Right atrium auricular region (tissue), 2 donors: ENCODE results near the gene LEMD1. TPM values are rescaled to one million over a fixed set of nuclear protein-coding genes. Genes with fewer than 3 reads are reported as not detected.

ENCODE experiments used
- DNase-seq: peaks from one replicate; pipeline ENCODE4 v3.0.0-alpha.2; 2019; ENCODE audit warnings: low spot score
- H3K27ac ChIP-seq, 2 donors: fragments of 200-600 bp; sonication (generic); 1 replicate in 1 of 2; 2 replicates in 1 of 2; pipeline ENCODE4 v1.5.1; 2016 to 2019
- H3K27me3 ChIP-seq, 2 donors: fragments of 200-600 bp; sonication (generic); one replicate each; pipeline versions ENCODE4 v1.5.1 to v1.6.0; 2017 to 2019
- H3K36me3 ChIP-seq: fragments of 200-600 bp; sonication (generic); one replicate; pipeline ENCODE4 v1.5.1; 2016
- H3K4me1 ChIP-seq, 2 donors: fragments of 200-600 bp; sonication (generic); one replicate each; pipeline versions ENCODE4 v1.5.1 to v1.6.0; 2017 to 2019
- H3K4me3 ChIP-seq, 2 donors: fragments of 200-600 bp; sonication (generic); 1 replicate in 1 of 2; 2 replicates in 1 of 2; pipeline ENCODE4 v1.5.1; 2017 to 2019; ENCODE audit warnings: mild to moderate bottlenecking in 1 of 2, moderate library complexity in 1 of 2
- H3K9me3 ChIP-seq, 2 donors: fragments of 200-600 bp; sonication (generic); one replicate each; pipeline ENCODE4 v1.5.1; 2019
- CTCF ChIP-seq, 2 donors: fragments of 200-600 bp; sonication (generic); IDR thresholded peaks; one replicate each; pipeline ENCODE4 v1.5.1; 2019; ENCODE audit warnings: antibody characterized with exemption in 2 of 2
- total RNA-seq, 2 donors: library from RNA; depleted of rRNA; stranded (reverse); fragments of >200 nt; gene quantifications; one replicate each; pipeline ENCODE4 v1.1.0, GENCODE V29; 2016

Gene LEMD1
- total RNA-seq, 2 donors from 2014 or later, result not detected

- TF ChIP-seq CTCF (IDR thresholded peaks at IDR 0.05), result no peak
- Histone ChIP-seq H3K4me3 (no peak overlapping the region), H3K27me3 (no peaks in the 10 kb centered on the region), H3K4me1 (no peaks in the 10 kb centered on the region), H3K36me3 (no peaks in the 10 kb centered on the region), H3K9me3 (no peaks in the 10 kb centered on the region), H3K27ac (no peak overlapping the region)
- DNase-seq, result peak; percentile 30
Observed at GRCh38 chr1:205382561-205382960, 39.3 kb downstream of the LEMD1 start.

GRCh38 chr1:205381305-205381704, 40.6 kb downstream of the LEMD1 start:
- Histone ChIP-seq H3K27me3 (no peaks in the 10 kb centered on the region), H3K4me3 (no peak overlapping the region), H3K9me3 (no peaks in the 10 kb centered on the region), H3K36me3 (no peaks in the 10 kb centered on the region), H3K4me1 (no peaks in the 10 kb centered on the region), H3K27ac (no peak overlapping the region)
- TF ChIP-seq CTCF (IDR thresholded peaks at IDR 0.05), result no peak
- DNase-seq, result no peak

- Histone ChIP-seq H3K27ac (no peak overlapping the region), H3K4me3 (no peak overlapping the region), H3K36me3 (no peaks in the 10 kb centered on the region), H3K27me3 (no peaks in the 10 kb centered on the region), H3K9me3 (no peaks in the 10 kb centered on the region), H3K4me1 (no peaks in the 10 kb centered on the region)
- TF ChIP-seq CTCF (IDR thresholded peaks at IDR 0.05), result no peak
- DNase-seq, result no peak
Observed at GRCh38 chr1:205380882-205381281, 41.0 kb downstream of the LEMD1 start.

GRCh38 chr1:205379056-205379455, 42.8 kb downstream of the LEMD1 start:
- Histone ChIP-seq H3K4me3 (no peak overlapping the region), H3K27ac (no peak overlapping the region), H3K9me3 (no peaks in the 10 kb centered on the region), H3K36me3 (no peaks in the 10 kb centered on the region), H3K27me3 (no peaks in the 10 kb centered on the region), H3K4me1 (no peaks in the 10 kb centered on the region)
- peak; percentile 40 for DNase-seq
- no peak for TF ChIP-seq CTCF (IDR thresholded peaks at IDR 0.05)

- no peaks in the 10 kb centered on the region for H3K9me3 ChIP-seq
- H3K27ac ChIP-seq, result no peak overlapping the region
- no peaks in the 10 kb centered on the region for H3K27me3 ChIP-seq
- no peak for TF ChIP-seq CTCF (IDR thresholded peaks at IDR 0.05)
- H3K4me3 ChIP-seq, result no peak overlapping the region
- peak; percentile 26 for DNase-seq
- H3K4me1 ChIP-seq, result no peaks in the 10 kb centered on the region
- H3K36me3 ChIP-seq, result no peaks in the 10 kb centered on the region
Observed at GRCh38 chr1:205377355-205377754, 44.5 kb downstream of the LEMD1 start.

GRCh38 chr1:205376739-205377138, 45.1 kb downstream of the LEMD1 start:
- no peak for DNase-seq
- Histone ChIP-seq H3K36me3 (no peaks in the 10 kb centered on the region), H3K27ac (no peak overlapping the region), H3K27me3 (no peaks in the 10 kb centered on the region), H3K4me1 (no peaks in the 10 kb centered on the region), H3K4me3 (no peak overlapping the region), H3K9me3 (no peaks in the 10 kb centered on the region)
- TF ChIP-seq CTCF (IDR thresholded peaks at IDR 0.05), result no peak
